GM12892 (cell line): ENCODE data around the gene SLC35F1.

ENCODE experiments used
- DNase-seq: peaks from one replicate; pipeline ENCODE4 v3.0.0; 2011; ENCODE audit not compliant: insufficient read length
- FAIRE-seq: peaks from 2 replicates; lab custom pipeline; 2011; peaks lifted over from hg19 to GRCh38; lab: Jason Lieb, UNC
- POLR2A ChIP-seq: IDR thresholded peaks from 2 replicates; pipeline ENCODE4 v1.6.1; 2011; ENCODE audit warnings: low read depth, low read length, control low read depth
- POLR2AphosphoS5 ChIP-seq: IDR thresholded peaks from 2 replicates; pipeline ENCODE4 v1.6.1; 2011; ENCODE audit warnings: low read depth, low read length, control low read depth
- TAF1 ChIP-seq: IDR thresholded peaks from 2 replicates; pipeline ENCODE4 v1.6.1; 2011; ENCODE audit warnings: low read depth, mild to moderate bottlenecking, control low read depth, low read length, borderline replicate concordance

SLC35F1 gene

DNA sequence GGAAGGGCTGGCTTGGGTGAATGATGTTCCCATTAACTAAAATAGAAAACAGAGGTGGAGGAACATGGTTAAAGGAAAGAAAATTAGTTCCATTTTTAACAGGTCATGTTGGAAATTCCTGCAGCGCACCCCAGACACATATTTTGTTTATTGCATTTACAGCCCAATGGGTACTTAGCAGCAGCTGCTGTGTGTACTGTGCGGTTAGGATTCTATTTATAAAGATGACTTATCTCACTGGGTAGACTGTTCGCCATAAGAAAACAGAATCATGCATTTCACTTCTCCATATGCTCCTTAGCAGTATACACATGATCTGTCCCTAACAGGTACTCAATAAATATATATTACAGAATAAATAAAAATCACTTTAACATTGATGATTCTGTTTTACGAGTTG is 135.8 kb downstream of the SLC35F1 start:
- FAIRE-seq (no peak), DNase-seq (no peak)
- no peak for TF ChIP-seq TAF1
- TF ChIP-seq POLR2AphosphoS5: no peak
- TF ChIP-seq POLR2A: no peak

GRCh38 chr6:118044275-118044674 is 137.2 kb downstream of the SLC35F1 start:
- DNase-seq: no peak
- FAIRE-seq: no peak
- TF ChIP-seq POLR2AphosphoS5 (no peak), TAF1 (no peak), POLR2A (no peak)

DNA sequence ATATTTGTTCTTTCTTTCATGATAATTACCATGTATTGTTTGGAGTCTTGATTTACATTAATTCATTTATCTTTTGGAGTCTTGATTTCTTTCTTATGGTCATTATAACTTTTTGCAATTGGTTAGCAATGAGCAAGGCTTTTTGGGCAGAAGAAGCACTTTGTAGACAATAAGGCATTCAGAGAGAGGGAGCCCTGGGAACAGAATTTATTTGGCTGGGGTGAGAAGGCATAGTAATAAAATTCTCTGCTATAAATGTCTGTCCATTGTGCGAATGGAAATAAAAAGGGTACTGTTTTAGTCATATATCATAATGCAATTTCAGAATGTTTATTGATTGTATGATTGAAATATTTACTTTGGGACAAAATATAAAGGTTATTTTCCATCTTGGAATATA is 147.0 kb downstream of the SLC35F1 start:
- FAIRE-seq: no peak
- TF ChIP-seq POLR2AphosphoS5 (no peak), TAF1 (no peak)
- DNase-seq: no peak

DNA sequence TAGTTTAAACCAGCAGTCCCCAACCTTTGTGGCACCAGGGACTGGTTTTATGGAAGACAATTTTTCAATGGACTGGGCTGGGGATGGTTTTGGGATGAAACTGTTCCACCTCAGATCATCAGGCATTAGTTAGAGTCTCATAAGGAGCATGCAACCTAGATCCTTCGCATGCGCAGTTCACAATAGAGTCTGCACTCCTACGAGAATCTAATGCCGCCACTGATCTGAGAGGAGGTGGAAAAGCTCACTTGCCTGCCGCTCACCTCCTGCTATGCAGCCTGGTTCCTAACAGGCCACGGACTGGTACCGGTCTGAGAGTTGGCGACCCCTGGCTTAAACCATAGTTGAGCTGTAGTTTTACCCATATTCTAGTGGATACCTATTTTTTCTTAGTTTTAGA is 154.6 kb downstream of the SLC35F1 start:
- FAIRE-seq (no peak), DNase-seq (no peak)
- TF ChIP-seq POLR2AphosphoS5: no peak

GRCh38 chr6:118080547-118080946 is 173.5 kb downstream of the SLC35F1 start:
- FAIRE-seq: no peak
- DNase-seq: no peak
- TF ChIP-seq POLR2AphosphoS5 (no peak), TAF1 (no peak)

GRCh38 chr6:118083711-118084110 is 176.6 kb downstream of the SLC35F1 start:
- DNase-seq: no peak
- TF ChIP-seq POLR2A: no peak
- no peak for TF ChIP-seq TAF1
- TF ChIP-seq POLR2AphosphoS5: no peak
- no peak for FAIRE-seq

DNA sequence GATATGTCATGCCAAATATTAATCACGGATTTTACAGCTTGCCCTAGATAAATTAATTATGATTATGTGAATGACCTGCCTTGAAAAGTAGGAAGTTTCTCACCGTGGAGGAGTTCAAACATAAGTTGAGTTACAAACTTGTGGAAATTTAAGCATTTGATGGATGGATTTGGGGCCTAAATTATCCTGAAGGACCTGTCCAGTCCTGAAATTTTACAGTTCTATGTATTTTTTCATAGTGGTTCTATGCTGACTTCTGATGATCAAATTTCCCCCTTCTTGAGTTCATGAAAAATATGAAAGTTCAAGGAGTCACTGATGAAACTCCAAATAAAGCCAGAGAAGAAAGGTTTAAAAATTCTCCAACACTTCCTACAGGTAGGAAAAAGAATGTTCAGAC is 178.6 kb downstream of the SLC35F1 start:
- DNase-seq: no peak
- no peak for TF ChIP-seq POLR2A
- no peak for TF ChIP-seq POLR2AphosphoS5
- TF ChIP-seq TAF1: no peak
- FAIRE-seq: no peak

DNA sequence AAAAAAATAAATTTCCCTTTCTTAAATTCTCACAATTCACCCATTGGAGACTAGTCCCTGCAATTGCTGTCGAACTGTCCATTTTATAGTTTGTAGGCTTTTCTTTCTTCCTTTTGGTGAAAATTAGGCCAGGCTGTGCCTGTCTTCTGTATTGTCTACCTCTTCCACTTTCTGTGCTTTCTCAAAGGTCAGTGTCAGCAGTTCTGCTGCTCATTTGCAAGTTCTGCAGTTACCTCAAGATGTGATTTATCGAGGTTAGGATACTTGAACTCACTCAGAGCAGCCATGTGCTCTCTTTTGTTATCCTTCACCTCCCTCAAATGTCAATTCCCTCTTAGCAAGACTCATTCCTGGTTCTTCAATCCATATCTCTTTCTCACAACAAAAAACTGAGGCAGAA is 179.1 kb downstream of the SLC35F1 start:
- TF ChIP-seq POLR2A (no peak), POLR2AphosphoS5 (no peak), TAF1 (no peak)
- FAIRE-seq (no peak), DNase-seq (no peak)

- TF ChIP-seq POLR2AphosphoS5 (no peak), POLR2A (no peak), TAF1 (no peak)
- DNase-seq: no peak
- FAIRE-seq: no peak
Measured at GRCh38 chr6:118092086-118092485, 185.0 kb downstream of the SLC35F1 start.

DNA sequence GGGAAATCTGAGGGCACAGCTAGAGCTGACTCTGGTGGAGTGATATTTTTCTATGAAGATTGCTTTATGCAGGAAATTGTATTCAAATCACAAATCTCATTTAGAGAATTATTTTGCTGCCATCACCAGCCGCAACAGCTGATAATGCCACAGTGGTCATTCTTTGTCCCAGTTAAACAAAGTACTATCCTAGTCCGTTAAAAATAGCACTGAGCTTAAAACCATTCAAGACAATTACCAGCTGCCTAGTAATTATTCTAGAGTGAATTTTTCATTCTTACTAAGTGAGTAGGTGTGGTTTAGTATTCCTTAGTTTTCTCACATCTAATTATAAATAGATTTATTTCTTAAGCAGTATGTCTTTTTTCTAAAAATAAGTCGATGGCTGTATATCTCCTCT is 190.5 kb downstream of the SLC35F1 start:
- FAIRE-seq: no peak
- TF ChIP-seq TAF1 (no peak), POLR2AphosphoS5 (no peak), POLR2A (no peak)
- no peak for DNase-seq

DNA sequence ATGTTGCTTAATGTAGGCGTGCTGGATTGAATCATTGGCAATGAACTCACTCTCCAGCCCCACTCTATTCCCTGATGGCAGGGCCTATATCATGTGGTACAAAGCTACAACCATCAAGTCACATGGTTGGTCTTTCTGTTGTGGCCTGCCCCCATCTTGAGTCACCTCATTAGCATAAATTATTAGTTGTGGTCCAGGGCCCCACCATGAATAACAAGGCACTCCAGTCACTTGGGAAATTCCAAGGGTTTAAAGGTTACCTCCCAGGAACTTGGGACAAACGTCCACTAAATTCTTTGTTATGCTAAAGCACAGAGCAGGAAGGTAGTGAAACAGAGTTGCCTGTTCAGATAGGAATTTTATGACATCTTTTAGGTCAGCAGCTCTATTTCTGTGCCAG is 193.7 kb downstream of the SLC35F1 start:
- TF ChIP-seq POLR2A: no peak
- no peak for TF ChIP-seq TAF1
- TF ChIP-seq POLR2AphosphoS5: no peak
- DNase-seq: no peak
- FAIRE-seq: no peak

GRCh38 chr6:118101220-118101619 is 194.2 kb downstream of the SLC35F1 start:
- TF ChIP-seq POLR2A (no peak), POLR2AphosphoS5 (no peak), TAF1 (no peak)
- no peak for FAIRE-seq
- no peak for DNase-seq

DNA sequence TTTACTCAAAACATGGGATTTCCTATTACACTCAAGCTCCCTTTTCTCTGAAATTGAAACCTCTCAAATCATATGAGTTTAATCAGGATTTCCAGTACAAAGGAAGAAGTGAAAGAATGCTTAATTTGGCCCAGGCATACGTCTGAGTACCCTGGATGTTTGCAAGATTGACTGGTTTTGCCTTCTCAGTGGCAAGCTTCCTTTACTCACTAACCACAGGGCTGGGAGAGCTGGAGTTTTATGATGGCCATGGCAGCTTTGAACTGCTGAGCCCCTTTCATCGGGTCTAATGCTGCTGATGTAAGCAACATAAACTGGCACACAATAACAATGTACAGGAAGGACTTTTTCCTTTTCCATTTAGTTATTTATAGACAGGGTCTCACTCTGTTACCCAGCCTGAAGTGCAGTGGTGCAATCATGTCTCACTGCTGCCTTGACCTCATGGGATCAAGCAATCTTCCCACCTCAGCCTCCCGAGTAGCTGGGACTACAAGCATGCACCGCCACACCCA is 194.8 kb downstream of the SLC35F1 start:
- DNase-seq (no peak), FAIRE-seq (no peak)
- TF ChIP-seq POLR2AphosphoS5 (no peak), TAF1 (no peak), POLR2A (no peak)
